Neural cell (in vitro differentiated cells): Measurements from ENCODE around the gene GGCX. TPM values are rescaled to one million over a fixed set of nuclear protein-coding genes. Genes with fewer than 3 reads are reported as not detected.

Experiments
- H2AFZ ChIP-seq: fragments of 200-600, 300-800 bp; sonication (generic), shearing (Covaris generic); 2 replicates; pipeline ENCODE4 v1.6.0; 2014; ENCODE audit warnings: low read depth, mild to moderate bottlenecking, antibody characterized with exemption, low read length, moderate library complexity
- H3F3A ChIP-seq: fragments of 200-600 bp; shearing (Covaris generic); 2 replicates; pipeline ENCODE4 v1.6.1; 2016; ENCODE audit warnings: mild to moderate bottlenecking, moderate library complexity, mixed read lengths, antibody characterized with exemption, low read length; ENCODE audit not compliant: insufficient read depth, poor library complexity, severe bottlenecking
- H3K27ac ChIP-seq: fragments of 200-600, 300-800 bp; sonication (generic), shearing (Covaris generic); 2 replicates; pipeline ENCODE4 v1.5.1; 2014; ENCODE audit warnings: mild to moderate bottlenecking, low read length, moderate library complexity
- H3K27me3 ChIP-seq: fragments of 300-800, 200-600 bp; sonication (generic), shearing (Covaris generic); 2 replicates; pipeline ENCODE4 v1.6.0; 2014; ENCODE audit warnings: mild to moderate bottlenecking, low read depth, low read length, moderate library complexity; ENCODE audit not compliant: insufficient read depth
- H3K36me3 ChIP-seq: fragments of 300-800, 200-600 bp; sonication (generic), shearing (Covaris generic); 2 replicates; pipeline ENCODE4 v1.5.1; 2014; ENCODE audit warnings: mild to moderate bottlenecking, antibody characterized with exemption, low read length, moderate library complexity; ENCODE audit not compliant: insufficient read depth
- H3K4me2 ChIP-seq: fragments of 300-800, 200-600 bp; sonication (generic), shearing (Covaris generic); 2 replicates; pipeline ENCODE4 v1.6.0; 2014; ENCODE audit warnings: mild to moderate bottlenecking, low read length
- H3K4me3 ChIP-seq: fragments of 300-800, 200-600 bp; sonication (generic), shearing (Covaris generic); 2 replicates; pipeline ENCODE4 v1.5.1; 2014; ENCODE audit warnings: mild to moderate bottlenecking, low read length, moderate library complexity
- H3K79me2 ChIP-seq: fragments of 200-600 bp; shearing (Covaris generic); replicated peaks from 2 replicates; pipeline ENCODE4 v1.6.0; 2014; ENCODE audit warnings: mild to moderate bottlenecking, low read length, moderate library complexity; ENCODE audit not compliant: insufficient read depth
- H3K9ac ChIP-seq: fragments of 300-800, 200-600 bp; sonication (generic), shearing (Covaris generic); 2 replicates; pipeline ENCODE4 v1.6.1; 2016; ENCODE audit warnings: mild to moderate bottlenecking, low read length, mixed read lengths
- H3K9me2 ChIP-seq: fragments of 200-600 bp; shearing (Covaris generic); 2 replicates; pipeline ENCODE4 v1.6.1; 2016; ENCODE audit warnings: mild to moderate bottlenecking, low read length, mixed read lengths; ENCODE audit not compliant: insufficient read depth
- H3K9me3 ChIP-seq: fragments of 200-600, 300-800 bp; sonication (generic), shearing (Covaris generic); 2 replicates; pipeline ENCODE4 v1.6.1; 2016; ENCODE audit warnings: mild to moderate bottlenecking, mixed run types, low read length, moderate library complexity, mixed read lengths
- H4K20me1 ChIP-seq: fragments of 200-600 bp; shearing (Covaris generic); 2 replicates; pipeline ENCODE4 v1.6.1; 2016; ENCODE audit warnings: mild to moderate bottlenecking, mixed run types; ENCODE audit not compliant: insufficient read depth
- EP300 ChIP-seq: fragments of 450-650 bp; conservative IDR thresholded peaks from 2 replicates; pipeline ENCODE4 v1.6.1; 2014; ENCODE audit warnings: antibody characterized with exemption, mild to moderate bottlenecking, moderate library complexity; ENCODE audit not compliant: poor library complexity, severe bottlenecking
- EZH2 ChIP-seq: fragments of 200-600, 300-800 bp; shearing (Covaris generic), sonication (generic); IDR thresholded peaks from 2 replicates; pipeline ENCODE4 v1.6.1; 2014; ENCODE audit warnings: antibody characterized with exemption, low read length, borderline replicate concordance, mild to moderate bottlenecking; ENCODE audit not compliant: insufficient read depth, poor library complexity, severe bottlenecking
- MXI1 ChIP-seq: fragments of 450-650 bp; conservative IDR thresholded peaks from 2 replicates; pipeline ENCODE4 v1.6.1; 2014; ENCODE audit warnings: antibody characterized with exemption, mild to moderate bottlenecking; ENCODE audit not compliant: poor library complexity, severe bottlenecking
- POLR2AphosphoS5 ChIP-seq: IDR thresholded peaks from 2 replicates; pipeline ENCODE4 v1.6.1; 2012
- RAD21 ChIP-seq: fragments of 450-650 bp; conservative IDR thresholded peaks from 2 replicates; pipeline ENCODE4 v1.6.1; 2014; ENCODE audit warnings: antibody characterized with exemption, mild to moderate bottlenecking, moderate library complexity
- SMC3 ChIP-seq: fragments of 450-650 bp; conservative IDR thresholded peaks from 2 replicates; pipeline ENCODE4 v1.6.1; 2014; ENCODE audit warnings: antibody characterized with exemption, mild to moderate bottlenecking, moderate library complexity; ENCODE audit not compliant: poor library complexity
- TAF1 ChIP-seq: IDR thresholded peaks from 2 replicates; pipeline ENCODE4 v1.6.1; 2012; ENCODE audit warnings: low read depth
- polyA plus RNA-seq: library from polyadenylated mRNA; depleted of rRNA; stranded (reverse); fragments of >200 nt; gene quantifications from 2 replicates; pipeline ENCODE4 v1.2.3, GENCODE V29; 2014
- TF ChIP-seq, protein P1 (sequence below): IDR thresholded peaks from 2 replicates; pipeline ENCODE4 v1.6.1; 2012; ENCODE audit warnings: borderline replicate concordance
- TF ChIP-seq, protein P2 (sequence below): fragments of 450-650 bp; IDR thresholded peaks from 2 replicates; pipeline ENCODE4 v1.5.1; 2014; ENCODE audit warnings: antibody characterized with exemption, mild to moderate bottlenecking, moderate library complexity; ENCODE audit not compliant: poor library complexity, severe bottlenecking

Gene GGCX
- polyA plus RNA-seq, 1 donor from 2014 or later: 41.4 TPM

DNA sequence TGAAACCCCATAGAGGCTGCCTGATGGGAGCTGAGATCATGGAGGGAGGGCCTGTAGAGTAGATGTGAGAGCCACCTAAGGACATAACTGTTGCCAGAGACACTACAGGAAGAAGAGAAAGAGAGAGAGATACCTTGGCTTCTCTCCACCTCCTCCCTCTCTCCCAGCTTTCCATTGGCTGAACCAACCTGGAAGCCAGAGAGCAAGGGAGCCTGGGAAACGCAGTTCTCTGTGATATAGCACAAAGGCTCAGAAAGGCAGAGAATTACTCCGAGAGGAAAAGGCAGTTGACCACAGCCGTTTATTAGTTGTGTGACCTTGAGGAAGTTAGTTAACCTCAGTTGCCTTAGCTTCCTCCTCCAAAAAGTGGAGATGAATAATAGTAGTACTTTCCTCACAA, 60.0 kb downstream of the GGCX start:
- Histone ChIP-seq H4K20me1 (no peaks in the 10 kb centered on the region), H3K27ac (no peak overlapping the region), H3K4me3 (no peak overlapping the region), H3K9me3 (no peaks in the 10 kb centered on the region), H3K4me2 (no peak overlapping the region), H3F3A (no peaks in the 10 kb centered on the region), H3K27me3 (no peaks in the 10 kb centered on the region), H3K9me2 (no peaks in the 10 kb centered on the region), H2AFZ (no peak overlapping the region), H3K79me2 (no peaks in the 10 kb centered on the region), H3K36me3 (no peaks in the 10 kb centered on the region), H3K9ac (no peak overlapping the region)
- TF ChIP-seq, protein P1, sequence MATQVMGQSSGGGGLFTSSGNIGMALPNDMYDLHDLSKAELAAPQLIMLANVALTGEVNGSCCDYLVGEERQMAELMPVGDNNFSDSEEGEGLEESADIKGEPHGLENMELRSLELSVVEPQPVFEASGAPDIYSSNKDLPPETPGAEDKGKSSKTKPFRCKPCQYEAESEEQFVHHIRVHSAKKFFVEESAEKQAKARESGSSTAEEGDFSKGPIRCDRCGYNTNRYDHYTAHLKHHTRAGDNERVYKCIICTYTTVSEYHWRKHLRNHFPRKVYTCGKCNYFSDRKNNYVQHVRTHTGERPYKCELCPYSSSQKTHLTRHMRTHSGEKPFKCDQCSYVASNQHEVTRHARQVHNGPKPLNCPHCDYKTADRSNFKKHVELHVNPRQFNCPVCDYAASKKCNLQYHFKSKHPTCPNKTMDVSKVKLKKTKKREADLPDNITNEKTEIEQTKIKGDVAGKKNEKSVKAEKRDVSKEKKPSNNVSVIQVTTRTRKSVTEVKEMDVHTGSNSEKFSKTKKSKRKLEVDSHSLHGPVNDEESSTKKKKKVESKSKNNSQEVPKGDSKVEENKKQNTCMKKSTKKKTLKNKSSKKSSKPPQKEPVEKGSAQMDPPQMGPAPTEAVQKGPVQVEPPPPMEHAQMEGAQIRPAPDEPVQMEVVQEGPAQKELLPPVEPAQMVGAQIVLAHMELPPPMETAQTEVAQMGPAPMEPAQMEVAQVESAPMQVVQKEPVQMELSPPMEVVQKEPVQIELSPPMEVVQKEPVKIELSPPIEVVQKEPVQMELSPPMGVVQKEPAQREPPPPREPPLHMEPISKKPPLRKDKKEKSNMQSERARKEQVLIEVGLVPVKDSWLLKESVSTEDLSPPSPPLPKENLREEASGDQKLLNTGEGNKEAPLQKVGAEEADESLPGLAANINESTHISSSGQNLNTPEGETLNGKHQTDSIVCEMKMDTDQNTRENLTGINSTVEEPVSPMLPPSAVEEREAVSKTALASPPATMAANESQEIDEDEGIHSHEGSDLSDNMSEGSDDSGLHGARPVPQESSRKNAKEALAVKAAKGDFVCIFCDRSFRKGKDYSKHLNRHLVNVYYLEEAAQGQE: no peak
- TF ChIP-seq SMC3: no peak
- no peak for TF ChIP-seq MXI1
- TF ChIP-seq, protein P2, sequence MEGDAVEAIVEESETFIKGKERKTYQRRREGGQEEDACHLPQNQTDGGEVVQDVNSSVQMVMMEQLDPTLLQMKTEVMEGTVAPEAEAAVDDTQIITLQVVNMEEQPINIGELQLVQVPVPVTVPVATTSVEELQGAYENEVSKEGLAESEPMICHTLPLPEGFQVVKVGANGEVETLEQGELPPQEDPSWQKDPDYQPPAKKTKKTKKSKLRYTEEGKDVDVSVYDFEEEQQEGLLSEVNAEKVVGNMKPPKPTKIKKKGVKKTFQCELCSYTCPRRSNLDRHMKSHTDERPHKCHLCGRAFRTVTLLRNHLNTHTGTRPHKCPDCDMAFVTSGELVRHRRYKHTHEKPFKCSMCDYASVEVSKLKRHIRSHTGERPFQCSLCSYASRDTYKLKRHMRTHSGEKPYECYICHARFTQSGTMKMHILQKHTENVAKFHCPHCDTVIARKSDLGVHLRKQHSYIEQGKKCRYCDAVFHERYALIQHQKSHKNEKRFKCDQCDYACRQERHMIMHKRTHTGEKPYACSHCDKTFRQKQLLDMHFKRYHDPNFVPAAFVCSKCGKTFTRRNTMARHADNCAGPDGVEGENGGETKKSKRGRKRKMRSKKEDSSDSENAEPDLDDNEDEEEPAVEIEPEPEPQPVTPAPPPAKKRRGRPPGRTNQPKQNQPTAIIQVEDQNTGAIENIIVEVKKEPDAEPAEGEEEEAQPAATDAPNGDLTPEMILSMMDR: no peak
- TF ChIP-seq EZH2: no peak
- TF ChIP-seq TAF1: no peak
- TF ChIP-seq EP300: no peak
- no peak for TF ChIP-seq RAD21

DNA sequence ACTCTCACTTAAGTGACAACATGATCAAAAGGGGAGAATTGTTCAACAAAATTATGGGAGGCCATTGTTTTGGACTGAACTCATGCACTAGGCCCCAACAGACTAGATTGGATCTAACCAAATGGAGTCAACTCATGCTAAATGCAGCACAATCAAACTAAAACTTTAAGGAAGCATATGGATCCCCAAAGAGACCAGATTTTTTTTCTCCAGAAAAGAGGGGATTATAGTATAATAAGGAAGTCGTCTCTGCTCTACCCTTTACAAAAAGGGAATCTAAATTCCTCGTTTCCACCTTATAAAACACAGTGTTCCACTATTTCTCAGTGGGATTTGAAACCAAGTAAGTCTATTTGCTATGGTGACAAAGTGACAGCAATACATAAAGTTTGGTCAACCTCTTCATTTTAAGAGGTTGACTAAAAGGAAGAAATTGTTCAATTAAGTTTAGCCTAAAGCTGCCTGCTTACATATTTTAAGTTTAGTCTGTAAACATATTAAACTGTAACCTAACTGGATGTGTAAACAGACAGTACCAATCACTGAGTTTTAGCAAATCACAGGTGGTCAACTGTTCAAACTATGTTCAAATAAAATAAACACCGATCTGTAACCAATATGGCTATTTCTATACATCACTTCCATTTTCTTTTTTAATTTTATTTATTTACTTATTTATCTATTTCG, 63.2 kb downstream of the GGCX start:
- Histone ChIP-seq H3K9ac (no peak overlapping the region), H3K36me3 (no peaks in the 10 kb centered on the region), H3K79me2 (no peaks in the 10 kb centered on the region), H3K27ac (no peak overlapping the region), H2AFZ (no peak overlapping the region), H3K27me3 (no peaks in the 10 kb centered on the region), H3K4me3 (no peak overlapping the region), H3K4me2 (no peak overlapping the region), H3K9me2 (no peaks in the 10 kb centered on the region), H3K9me3 (no peaks in the 10 kb centered on the region), H3F3A (no peaks in the 10 kb centered on the region), H4K20me1 (no peaks in the 10 kb centered on the region)
- TF ChIP-seq, protein P2: no peak
- TF ChIP-seq SMC3 (no peak), MXI1 (no peak), TAF1 (no peak), POLR2AphosphoS5 (no peak), EZH2 (no peak), EP300 (no peak), RAD21 (no peak)
- TF ChIP-seq, protein P1: no peak
